ENCODE measurements around the gene PRELID1.

GRCh38 chr5:177316005-177316404 lies 12.4 kb downstream of the PRELID1 start:
- TF ChIP-seq, protein P1, sequence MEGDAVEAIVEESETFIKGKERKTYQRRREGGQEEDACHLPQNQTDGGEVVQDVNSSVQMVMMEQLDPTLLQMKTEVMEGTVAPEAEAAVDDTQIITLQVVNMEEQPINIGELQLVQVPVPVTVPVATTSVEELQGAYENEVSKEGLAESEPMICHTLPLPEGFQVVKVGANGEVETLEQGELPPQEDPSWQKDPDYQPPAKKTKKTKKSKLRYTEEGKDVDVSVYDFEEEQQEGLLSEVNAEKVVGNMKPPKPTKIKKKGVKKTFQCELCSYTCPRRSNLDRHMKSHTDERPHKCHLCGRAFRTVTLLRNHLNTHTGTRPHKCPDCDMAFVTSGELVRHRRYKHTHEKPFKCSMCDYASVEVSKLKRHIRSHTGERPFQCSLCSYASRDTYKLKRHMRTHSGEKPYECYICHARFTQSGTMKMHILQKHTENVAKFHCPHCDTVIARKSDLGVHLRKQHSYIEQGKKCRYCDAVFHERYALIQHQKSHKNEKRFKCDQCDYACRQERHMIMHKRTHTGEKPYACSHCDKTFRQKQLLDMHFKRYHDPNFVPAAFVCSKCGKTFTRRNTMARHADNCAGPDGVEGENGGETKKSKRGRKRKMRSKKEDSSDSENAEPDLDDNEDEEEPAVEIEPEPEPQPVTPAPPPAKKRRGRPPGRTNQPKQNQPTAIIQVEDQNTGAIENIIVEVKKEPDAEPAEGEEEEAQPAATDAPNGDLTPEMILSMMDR (IDR thresholded peaks at IDR 0.05 in 2 of 3, conservative IDR thresholded peaks at IDR 0.05 in 1 of 3; ENCODE audit: control insufficient read depth in 2 of 3, extremely low read depth in 1 of 3, insufficient read depth in 1 of 3, low read depth in 3 of 3, low read length in 3 of 3) = no peak
- no peak for TF ChIP-seq ATF7 (IDR thresholded peaks at IDR 0.05; ENCODE audit: low read depth)
- TF ChIP-seq NR2C2 (IDR thresholded peaks at IDR 0.05; ENCODE audit: borderline replicate concordance, control insufficient read depth, insufficient read length, low read depth) = no peak
- no peak for TF ChIP-seq ZNF274 (IDR thresholded peaks at IDR 0.05; ENCODE audit: insufficient read depth, insufficient read length)
- no peak for TF ChIP-seq TAF1 (IDR thresholded peaks at IDR 0.05; ENCODE audit: borderline replicate concordance, low read depth, low read length)
- TF ChIP-seq FOXK2 (IDR thresholded peaks at IDR 0.05) = no peak
- no peak for TF ChIP-seq ZBTB11 (CRISPR knock-in tag; IDR thresholded peaks at IDR 0.05)
- TF ChIP-seq, protein P2, sequence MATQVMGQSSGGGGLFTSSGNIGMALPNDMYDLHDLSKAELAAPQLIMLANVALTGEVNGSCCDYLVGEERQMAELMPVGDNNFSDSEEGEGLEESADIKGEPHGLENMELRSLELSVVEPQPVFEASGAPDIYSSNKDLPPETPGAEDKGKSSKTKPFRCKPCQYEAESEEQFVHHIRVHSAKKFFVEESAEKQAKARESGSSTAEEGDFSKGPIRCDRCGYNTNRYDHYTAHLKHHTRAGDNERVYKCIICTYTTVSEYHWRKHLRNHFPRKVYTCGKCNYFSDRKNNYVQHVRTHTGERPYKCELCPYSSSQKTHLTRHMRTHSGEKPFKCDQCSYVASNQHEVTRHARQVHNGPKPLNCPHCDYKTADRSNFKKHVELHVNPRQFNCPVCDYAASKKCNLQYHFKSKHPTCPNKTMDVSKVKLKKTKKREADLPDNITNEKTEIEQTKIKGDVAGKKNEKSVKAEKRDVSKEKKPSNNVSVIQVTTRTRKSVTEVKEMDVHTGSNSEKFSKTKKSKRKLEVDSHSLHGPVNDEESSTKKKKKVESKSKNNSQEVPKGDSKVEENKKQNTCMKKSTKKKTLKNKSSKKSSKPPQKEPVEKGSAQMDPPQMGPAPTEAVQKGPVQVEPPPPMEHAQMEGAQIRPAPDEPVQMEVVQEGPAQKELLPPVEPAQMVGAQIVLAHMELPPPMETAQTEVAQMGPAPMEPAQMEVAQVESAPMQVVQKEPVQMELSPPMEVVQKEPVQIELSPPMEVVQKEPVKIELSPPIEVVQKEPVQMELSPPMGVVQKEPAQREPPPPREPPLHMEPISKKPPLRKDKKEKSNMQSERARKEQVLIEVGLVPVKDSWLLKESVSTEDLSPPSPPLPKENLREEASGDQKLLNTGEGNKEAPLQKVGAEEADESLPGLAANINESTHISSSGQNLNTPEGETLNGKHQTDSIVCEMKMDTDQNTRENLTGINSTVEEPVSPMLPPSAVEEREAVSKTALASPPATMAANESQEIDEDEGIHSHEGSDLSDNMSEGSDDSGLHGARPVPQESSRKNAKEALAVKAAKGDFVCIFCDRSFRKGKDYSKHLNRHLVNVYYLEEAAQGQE (IDR thresholded peaks at IDR 0.05; ENCODE audit: low read depth, low read length) = no peak
- no peak for TF ChIP-seq POLR2A (IDR thresholded peaks at IDR 0.05; ENCODE audit: low read depth, low read length)
